Coronary artery (tissue), 2 donors: ENCODE data around the gene VAMP2.
A peak's percentile ranks its signal among the peaks of the same experiment; 100 is the strongest.

ENCODE experiments used
- DNase-seq: peaks from one replicate; pipeline ENCODE4 v3.0.0-alpha.2; 2017; ENCODE audit warnings: low spot score
- H3K27ac ChIP-seq, 2 donors: fragments of 200-600 bp; sonication (generic); one replicate each; pipeline ENCODE4 v1.5.1; 2016 to 2019
- H3K4me3 ChIP-seq: fragments of 200-600 bp; sonication (generic); 2 replicates; pipeline ENCODE4 v1.5.1; 2016; ENCODE audit warnings: mild to moderate bottlenecking, moderate library complexity
- CTCF ChIP-seq: fragments of 200-600 bp; sonication (generic); IDR thresholded peaks from one replicate; pipeline ENCODE4 v1.5.1; 2019; ENCODE audit warnings: antibody characterized with exemption

The VAMP2 gene

GRCh38 chr17:8131844-8132441 lies 30.8 kb downstream of the VAMP2 start:
- H3K4me3 ChIP-seq: no peak overlapping the region
- H3K27ac ChIP-seq: no peak overlapping the region
- no peak for DNase-seq
- no peak for TF ChIP-seq CTCF

- Histone ChIP-seq H3K27ac (no peak overlapping the region), H3K4me3 (no peak overlapping the region)
- no peak for DNase-seq
- no peak for TF ChIP-seq CTCF
Observed at GRCh38 chr17:8128125-8128784, 34.5 kb downstream of the VAMP2 start.

GRCh38 chr17:8126491-8127066 lies 36.2 kb downstream of the VAMP2 start:
- DNase-seq: no peak
- H3K4me3 ChIP-seq: peak overlapping the region; percentile 92
- peak overlapping the region; percentile 36 to 78 for H3K27ac ChIP-seq
- TF ChIP-seq CTCF: no peak

- peak overlapping the region; percentile 36 to 78 for H3K27ac ChIP-seq
- H3K4me3 ChIP-seq: peak overlapping the region; percentile 92
- no peak for TF ChIP-seq CTCF
- DNase-seq: no peak
Observed at GRCh38 chr17:8125947-8126490, 36.7 kb downstream of the VAMP2 start.

- DNase-seq: peak; percentile 89
- no peak for TF ChIP-seq CTCF
- H3K4me3 ChIP-seq: peak overlapping the region; percentile 92
- peak overlapping the region; percentile 36 to 66 for H3K27ac ChIP-seq
Observed at GRCh38 chr17:8125154-8125946, 37.4 kb downstream of the VAMP2 start.

- H3K27ac ChIP-seq: no peak overlapping the region
- H3K4me3 ChIP-seq: peak overlapping the region; percentile 92
- TF ChIP-seq CTCF: no peak
- no peak for DNase-seq
Observed at GRCh38 chr17:8124350-8125153, 38.2 kb downstream of the VAMP2 start.
